Neuronal stem cell (in vitro differentiated cells): ENCODE results near the gene SELL.

Source experiments
- DNase-seq: peaks from one replicate; pipeline ENCODE4 v3.0.0-alpha.2; 2013; ENCODE audit warnings: low spot score
- H2AFZ ChIP-seq: one replicate; pipeline ENCODE4 v1.6.1; 2013; ENCODE audit warnings: mild to moderate bottlenecking, low read length, inconsistent platforms
- H2AK5ac ChIP-seq: 2 replicates; pipeline ENCODE4 v1.6.1; 2013; ENCODE audit warnings: low read depth, mild to moderate bottlenecking, inconsistent platforms, low read length, moderate library complexity, mixed read lengths
- H2BK120ac ChIP-seq: 2 replicates; pipeline ENCODE4 v1.6.1; 2013; ENCODE audit warnings: low read depth, mild to moderate bottlenecking, inconsistent platforms, low read length, moderate library complexity, mixed read lengths
- H2BK12ac ChIP-seq: one replicate; pipeline ENCODE4 v1.6.1; 2013; ENCODE audit warnings: low read length, inconsistent platforms
- H2BK15ac ChIP-seq: 2 replicates; pipeline ENCODE4 v1.6.1; 2013; ENCODE audit warnings: mild to moderate bottlenecking, low read length, inconsistent platforms, mixed read lengths
- H2BK5ac ChIP-seq: one replicate; pipeline ENCODE4 v1.6.1; 2013; ENCODE audit warnings: inconsistent platforms, mild to moderate bottlenecking, low read length, moderate library complexity
- H3K14ac ChIP-seq: one replicate; pipeline ENCODE4 v1.6.1; 2013; ENCODE audit warnings: low read length, inconsistent platforms
- H3K18ac ChIP-seq: 2 replicates; pipeline ENCODE4 v1.6.1; 2013; ENCODE audit warnings: low read length, inconsistent platforms
- H3K23ac ChIP-seq: 2 replicates; pipeline ENCODE4 v1.6.1; 2013; ENCODE audit warnings: low read depth, mild to moderate bottlenecking, mixed read lengths, low read length, inconsistent platforms; ENCODE audit not compliant: poor library complexity
- H3K27ac ChIP-seq: replicated peaks from 3 replicates; pipeline ENCODE4 v1.5.1; 2013; ENCODE audit warnings: low read length, inconsistent platforms
- H3K27me3 ChIP-seq, 3 experiments: 2 replicates each; pipeline ENCODE4 v1.6.1; 2013; ENCODE audit warnings: low read length in 3 of 3, mild to moderate bottlenecking in 2 of 3, inconsistent platforms in 1 of 3, low read depth in 1 of 3, mixed read lengths in 1 of 3, moderate library complexity in 1 of 3; ENCODE audit not compliant: control insufficient read depth in 3 of 3, insufficient read depth in 3 of 3
- H3K36me3 ChIP-seq, 2 donors: replicated peaks in 1 of 2; 2 replicates each; pipeline ENCODE4 v1.6.1; 2013; ENCODE audit warnings: low read length in 2 of 2; ENCODE audit not compliant: control insufficient read depth in 2 of 2, insufficient read depth in 2 of 2
- H3K4ac ChIP-seq: 2 replicates; pipeline ENCODE4 v1.6.1; 2013; ENCODE audit warnings: inconsistent platforms, mild to moderate bottlenecking, low read length, moderate library complexity
- H3K4me1 ChIP-seq, 2 donors: 1 replicate in 1 of 2; 2 replicates in 1 of 2; pipeline ENCODE4 v1.6.1; 2013; ENCODE audit warnings: low read length in 2 of 2, low read depth in 1 of 2; ENCODE audit not compliant: control insufficient read depth in 2 of 2, insufficient read depth in 1 of 2
- H3K4me2 ChIP-seq: one replicate; pipeline ENCODE4 v1.6.1; 2013; ENCODE audit warnings: mild to moderate bottlenecking, low read length, inconsistent platforms; ENCODE audit not compliant: insufficient read depth, poor library complexity, severe bottlenecking
- H3K4me3 ChIP-seq, 2 donors: 2 replicates each; pipeline ENCODE4 v1.5.1; 2013; ENCODE audit warnings: low read length in 2 of 2, mild to moderate bottlenecking in 2 of 2, inconsistent platforms in 1 of 2, moderate library complexity in 1 of 2
- H3K79me1 ChIP-seq: one replicate; pipeline ENCODE4 v1.6.1; 2013; ENCODE audit warnings: low read depth, mild to moderate bottlenecking, inconsistent platforms, low read length, moderate library complexity
- H3K9ac ChIP-seq: one replicate; pipeline ENCODE4 v1.6.1; 2013; ENCODE audit warnings: mild to moderate bottlenecking, low read depth, low read length, inconsistent platforms; ENCODE audit not compliant: poor library complexity
- H3K9me3 ChIP-seq, 2 donors: replicated peaks in 1 of 2; 2 replicates each; pipeline versions ENCODE3 to v1.6.1; 2013; ENCODE audit warnings: low read length in 2 of 2, mild to moderate bottlenecking in 2 of 2, inconsistent platforms in 1 of 2, low read depth in 1 of 2, mixed read lengths in 1 of 2, moderate library complexity in 1 of 2; ENCODE audit not compliant: control insufficient read depth in 2 of 2, insufficient read depth in 1 of 2
- H4K8ac ChIP-seq: one replicate; pipeline ENCODE4 v1.6.1; 2013; ENCODE audit warnings: low read depth, mild to moderate bottlenecking, inconsistent platforms, low read length, moderate library complexity
- H4K91ac ChIP-seq: one replicate; pipeline ENCODE4 v1.6.1; 2013; ENCODE audit warnings: low read length, low read depth, mild to moderate bottlenecking, inconsistent platforms; ENCODE audit not compliant: poor library complexity
- WGBS, 2 donors: extraction: QIAGEN DNeasy Blood & Tissue Kit; methylation state at CpG; one replicate each; pipeline ENCODE4 v1.1.7; 2013; ENCODE audit warnings: missing lambda C conversion rate in 2 of 2, mixed read lengths in 1 of 2; ENCODE audit not compliant: insufficient read length in 2 of 2, insufficient replicate concordance in 1 of 2; ENCODE audit errors: extremely low coverage in 2 of 2; 5-methylcytosine and 5-hydroxymethylcytosine counted together

Gene SELL

GRCh38 chr1:169733924-169734323, 22.5 kb upstream of the SELL start, which contains the start of gene SELE:
TSS of gene SELE (minus strand) at chr1:169734079. CDS start at chr1:169733612, 467 bp downstream.
- Histone ChIP-seq H3K27me3 (no peaks in the 10 kb centered on the region), H4K91ac (no peak within 1 kb of the TSS), H2BK12ac (no peak within 1 kb of the TSS), H3K4me2 (no peak within 1 kb of the TSS), H3K14ac (no peak within 1 kb of the TSS), H2BK120ac (no peak within 1 kb of the TSS), H3K79me1 (no peaks in the 10 kb centered on the region), H3K4ac (no peak within 1 kb of the TSS), H3K9me3 (no peaks in the 10 kb centered on the region), H3K4me3 (no peak within 1 kb of the TSS), H3K18ac (no peak within 1 kb of the TSS), H2AFZ (no peak within 1 kb of the TSS), H3K9ac (no peak within 1 kb of the TSS), H2BK15ac (no peak within 1 kb of the TSS), H4K8ac (no peak within 1 kb of the TSS), H3K23ac (no peak within 1 kb of the TSS), H3K4me1 (peaks cover 0 to 2% of the 10 kb centered on the region in 2 donors), H3K27ac (no peak within 1 kb of the TSS), H2BK5ac (no peak within 1 kb of the TSS), H2AK5ac (no peak within 1 kb of the TSS), H3K36me3 (no peaks in the 10 kb centered on the region)
- WGBS, 2 donors = no CpG with 5 or more reads among the region's 7 CpGs
- DNase-seq = no peak

GRCh38 chr1:169731446-169731845, 20.0 kb upstream of the SELL start:
- Histone ChIP-seq H3K9ac (no peak overlapping the region), H3K27ac (no peak overlapping the region), H3K79me1 (no peaks in the 10 kb centered on the region), H2BK15ac (no peak overlapping the region), H3K4me2 (no peak overlapping the region), H3K36me3 (no peaks in the 10 kb centered on the region), H4K91ac (no peak overlapping the region), H2BK12ac (no peak overlapping the region), H2BK120ac (no peak overlapping the region), H2BK5ac (no peak overlapping the region), H3K27me3 (peaks cover 0 to 4% (median 0%) of the 10 kb centered on the region in 3 experiments), H4K8ac (no peak overlapping the region), H3K4ac (no peak overlapping the region), H2AK5ac (no peak overlapping the region), H3K4me1 (peaks cover 0 to 2% of the 10 kb centered on the region in 2 donors), H3K23ac (no peak overlapping the region), H3K4me3 (no peak overlapping the region), H3K9me3 (no peaks in the 10 kb centered on the region), H3K14ac (no peak overlapping the region), H2AFZ (no peak overlapping the region), H3K18ac (no peak overlapping the region)
- DNase-seq = no peak
- no CpG with 5 or more reads among the region's 4 CpGs for WGBS, 2 donors

GRCh38 chr1:169729991-169730390, 18.6 kb upstream of the SELL start:
- Histone ChIP-seq H2BK120ac (no peak overlapping the region), H3K4me2 (no peak overlapping the region), H3K36me3 (no peaks in the 10 kb centered on the region)

GRCh38 chr1:169727307-169727706, 15.9 kb upstream of the SELL start:
- Histone ChIP-seq H2BK12ac (no peak overlapping the region), H2BK120ac (no peak overlapping the region), H2BK15ac (no peak overlapping the region), H2AK5ac (no peak overlapping the region), H4K8ac (no peak overlapping the region), H3K9ac (no peak overlapping the region), H3K14ac (no peak overlapping the region), H2BK5ac (no peak overlapping the region), H3K4me3 (no peak overlapping the region), H3K4me1 (no peaks in the 10 kb centered on the region), H3K23ac (no peak overlapping the region), H3K4me2 (no peak overlapping the region), H4K91ac (no peak overlapping the region), H3K79me1 (no peaks in the 10 kb centered on the region), H3K27ac (no peak overlapping the region), H2AFZ (no peak overlapping the region), H3K27me3 (peaks cover 0 to 4% (median 0%) of the 10 kb centered on the region in 3 experiments), H3K9me3 (no peaks in the 10 kb centered on the region), H3K36me3 (no peaks in the 10 kb centered on the region), H3K4ac (no peak overlapping the region), H3K18ac (no peak overlapping the region)
- DNase-seq = no peak
- no CpG with 5 or more reads among the region's 6 CpGs for WGBS, 2 donors

More at GRCh38 chr1:169729991-169730390, 18.6 kb upstream of the SELL start:
- no peak overlapping the region for H2BK5ac ChIP-seq
- H4K91ac ChIP-seq = no peak overlapping the region
- H3K4me1 ChIP-seq = peaks cover 0 to 2% of the 10 kb centered on the region in 2 donors
- H3K9ac ChIP-seq = no peak overlapping the region
- no peak overlapping the region for H3K23ac ChIP-seq
- no peak overlapping the region for H2AK5ac ChIP-seq
- H3K27me3 ChIP-seq = peaks cover 0 to 4% (median 0%) of the 10 kb centered on the region in 3 experiments
- H3K4ac ChIP-seq = no peak overlapping the region
- no peak overlapping the region for H2BK12ac ChIP-seq
- no peak overlapping the region for H4K8ac ChIP-seq
- H3K9me3 ChIP-seq = no peaks in the 10 kb centered on the region
- H2BK15ac ChIP-seq = no peak overlapping the region
- no peak overlapping the region for H2AFZ ChIP-seq
- H3K79me1 ChIP-seq = no peaks in the 10 kb centered on the region
- H3K14ac ChIP-seq = no peak overlapping the region
- DNase-seq = no peak
- H3K27ac ChIP-seq = no peak overlapping the region
- H3K4me3 ChIP-seq = no peak overlapping the region
- no peak overlapping the region for H3K18ac ChIP-seq
